Stomach (tissue), 4 donors: ENCODE data around the gene OTUD7B.

Experiments
- CTCF ChIP-seq, 7 experiments: fragments of 450-650 bp in 4 of 7; fragments of 200-600 bp in 3 of 7; sonication (generic) in 3 of 7; IDR thresholded peaks; one replicate each; pipeline ENCODE4 v1.5.1; 2016 to 2019; ENCODE audit warnings: antibody characterized with exemption in 7 of 7, control low read depth in 2 of 7, mild to moderate bottlenecking in 1 of 7
- POLR2A ChIP-seq, 4 donors: fragments of 450-650 bp; IDR thresholded peaks; one replicate each; pipeline ENCODE4 v1.6.1; 2016; ENCODE audit warnings: antibody characterized with exemption in 4 of 4, control low read depth in 2 of 4, mild to moderate bottlenecking in 1 of 4, moderate library complexity in 1 of 4

- TF ChIP-seq CTCF (IDR thresholded peaks at IDR 0.05) (no peak), POLR2A (IDR thresholded peaks at IDR 0.05) (no peak)
Observed at GRCh38 chr1:149929856-149930255, 80.7 kb downstream of the OTUD7B start.
